Erythroblast (primary cell): ENCODE results near the gene CAMK4.

ENCODE experiments used
- DNase-seq, 2 experiments: peaks; one replicate each; lab custom pipeline; 2025; lab: John Stamatoyannopoulos, UW
- GATA1 ChIP-seq: IDR thresholded peaks from 2 replicates; pipeline ENCODE4 v1.6.1; 2011; ENCODE audit warnings: low read depth, mild to moderate bottlenecking, control low read depth, low read length, moderate library complexity
- POLR2A ChIP-seq: IDR thresholded peaks from 2 replicates; pipeline ENCODE4 v1.6.1; 2011; ENCODE audit warnings: mild to moderate bottlenecking, low read length

CAMK4 gene

GRCh38 chr5:111486926-111487325, 262.7 kb downstream of the CAMK4 start:
- no peak for DNase-seq
- TF ChIP-seq POLR2A (no peak), GATA1 (no peak)

- DNase-seq = no peak
- no peak for TF ChIP-seq GATA1
- TF ChIP-seq POLR2A = no peak
Measured at GRCh38 chr5:111488353-111488752, 264.2 kb downstream of the CAMK4 start.

GRCh38 chr5:111493031-111493430, 268.8 kb downstream of the CAMK4 start:
- TF ChIP-seq POLR2A = no peak
- no peak for TF ChIP-seq GATA1

GRCh38 chr5:111494355-111494999, 270.3 kb downstream of the CAMK4 start:
- no peak for TF ChIP-seq GATA1
- TF ChIP-seq POLR2A = no peak
- DNase-seq = peak in 1 of 2 experiments; percentile 43

More at GRCh38 chr5:111493031-111493430, 268.8 kb downstream of the CAMK4 start:
- no peak for DNase-seq

- peak; percentile 49 to 59 for DNase-seq
Measured at GRCh38 chr5:111495159-111495558, 271.0 kb downstream of the CAMK4 start.

GRCh38 chr5:111498346-111498745, 274.2 kb downstream of the CAMK4 start:
- no peak for DNase-seq
- no peak for TF ChIP-seq POLR2A
- no peak for TF ChIP-seq GATA1

More at GRCh38 chr5:111495159-111495558, 271.0 kb downstream of the CAMK4 start:
- no peak for TF ChIP-seq POLR2A
- no peak for TF ChIP-seq GATA1

GRCh38 chr5:111502956-111503355, 278.8 kb downstream of the CAMK4 start:
- no peak for DNase-seq
- TF ChIP-seq POLR2A (no peak), GATA1 (no peak)

GRCh38 chr5:111505096-111505495, 280.9 kb downstream of the CAMK4 start:
- TF ChIP-seq GATA1 (no peak), POLR2A (no peak)
- DNase-seq = no peak

- DNase-seq = no peak
- TF ChIP-seq POLR2A (no peak), GATA1 (no peak)
Measured at GRCh38 chr5:111507276-111507675, 283.1 kb downstream of the CAMK4 start.

- no peak for DNase-seq
- TF ChIP-seq POLR2A (no peak), GATA1 (no peak)
Measured at GRCh38 chr5:111509119-111509518, 284.9 kb downstream of the CAMK4 start.

GRCh38 chr5:111511174-111511830, 287.1 kb downstream of the CAMK4 start:
- DNase-seq = peak in 1 of 2 experiments; percentile 35
- TF ChIP-seq GATA1 (no peak), POLR2A (no peak)

GRCh38 chr5:111511831-111512374, 287.7 kb downstream of the CAMK4 start:
- TF ChIP-seq GATA1 (no peak), POLR2A (no peak)
- DNase-seq = peak in 1 of 2 experiments; percentile 60

- TF ChIP-seq GATA1 (no peak), POLR2A (peak; percentile 96)
Measured at GRCh38 chr5:111512375-111513130, 288.4 kb downstream of the CAMK4 start, which contains the start of gene STARD4. TSS of gene STARD4 (minus strand) at chr5:111512535. CDS start at chr5:111507433, 5,102 bp downstream.

GRCh38 chr5:111513131-111513520, 288.9 kb downstream of the CAMK4 start:
- no peak for DNase-seq
- no peak for TF ChIP-seq GATA1
- TF ChIP-seq POLR2A = no peak

More at GRCh38 chr5:111512375-111513130, 288.4 kb downstream of the CAMK4 start, which contains the start of gene STARD4:
- peak; percentile 93 to 94 for DNase-seq
